Keratinocyte (primary cell): ENCODE data around the gene RNU7-1. TPM values are rescaled to one million over a fixed set of nuclear protein-coding genes. Genes with fewer than 3 reads are reported as not detected.

Source experiments
- DNase-seq: peaks from one replicate; pipeline ENCODE4 v3.0.0-alpha.2; 2011; ENCODE audit warnings: low read depth, missing footprints, low spot score
- FAIRE-seq: peaks from 2 replicates; lab custom pipeline; 2011; peaks lifted over from hg19 to GRCh38; lab: Jason Lieb, UNC
- H2AFZ ChIP-seq: 2 replicates; pipeline ENCODE4 v1.6.0; 2012; ENCODE audit warnings: low read length, control low read depth, inconsistent platforms; ENCODE audit not compliant: control insufficient read depth
- H3K27ac ChIP-seq: 2 replicates; pipeline ENCODE4 v1.5.1; 2011; ENCODE audit warnings: low read length; ENCODE audit not compliant: control insufficient read depth, insufficient read depth
- H3K27me3 ChIP-seq: 3 replicates; pipeline ENCODE4 v1.6.0; 2011; ENCODE audit warnings: low read length; ENCODE audit not compliant: control insufficient read depth, insufficient read depth; ENCODE audit errors: extremely low read depth
- H3K36me3 ChIP-seq, 2 experiments: 2 replicates in 1 of 2; 3 replicates in 1 of 2; pipeline ENCODE4 v1.5.1; 2011; ENCODE audit warnings: low read length in 2 of 2, mild to moderate bottlenecking in 1 of 2; ENCODE audit not compliant: control insufficient read depth in 2 of 2, insufficient read depth in 2 of 2; ENCODE audit errors: extremely low read depth in 1 of 2
- H3K4me1 ChIP-seq: 3 replicates; pipeline ENCODE4 v1.5.1; 2011; ENCODE audit warnings: low read length; ENCODE audit not compliant: control insufficient read depth, insufficient read depth; ENCODE audit errors: extremely low read depth
- H3K4me2 ChIP-seq: 3 replicates; pipeline ENCODE4 v1.6.0; 2011; ENCODE audit warnings: low read depth, low read length; ENCODE audit not compliant: control insufficient read depth, insufficient read depth; ENCODE audit errors: extremely low read depth
- H3K4me3 ChIP-seq, 3 experiments: fragments of 200-600 bp in 1 of 3; sonication (generic) in 1 of 3; 2 replicates in 2 of 3; 3 replicates in 1 of 3; pipeline ENCODE4 v1.5.1; 2011 to 2016; ENCODE audit warnings: low read length in 3 of 3, mild to moderate bottlenecking in 3 of 3, control low read depth in 2 of 3, inconsistent platforms in 1 of 3, low read depth in 1 of 3, mixed read lengths in 1 of 3, mixed run types in 1 of 3, moderate library complexity in 1 of 3; ENCODE audit not compliant: control insufficient read depth in 2 of 3, insufficient read depth in 2 of 3; ENCODE audit errors: extremely low read depth in 1 of 3
- H3K79me2 ChIP-seq: 2 replicates; pipeline ENCODE4 v1.6.0; 2012; ENCODE audit warnings: low read length; ENCODE audit not compliant: control insufficient read depth, insufficient read depth
- H3K9ac ChIP-seq: 3 replicates; pipeline ENCODE4 v1.6.0; 2011; ENCODE audit warnings: low read length; ENCODE audit not compliant: control insufficient read depth, insufficient read depth; ENCODE audit errors: extremely low read depth
- H3K9me1 ChIP-seq: 3 replicates; pipeline ENCODE4 v1.6.0; 2011; ENCODE audit warnings: low read length; ENCODE audit not compliant: control insufficient read depth, insufficient read depth; ENCODE audit errors: extremely low read depth
- H3K9me3 ChIP-seq: 2 replicates; pipeline ENCODE4 v1.5.1; 2012; ENCODE audit warnings: low read depth, low read length; ENCODE audit not compliant: control insufficient read depth
- H4K20me1 ChIP-seq: 3 replicates; pipeline ENCODE4 v1.6.0; 2011; ENCODE audit warnings: low read length; ENCODE audit not compliant: control insufficient read depth, insufficient read depth; ENCODE audit errors: extremely low read depth
- CTCF ChIP-seq, 3 experiments: IDR thresholded peaks in 1 of 3; conservative IDR thresholded peaks in 1 of 3; optimal IDR thresholded peaks in 1 of 3; 2 replicates in 2 of 3; 3 replicates in 1 of 3; pipeline versions ENCODE3 to v1.5.1; 2011; ENCODE audit warnings: low read length in 3 of 3, mild to moderate bottlenecking in 3 of 3, moderate library complexity in 2 of 3, control low read depth in 1 of 3, inconsistent platforms in 1 of 3; ENCODE audit not compliant: insufficient read depth in 2 of 3; ENCODE audit errors: extremely low read depth in 1 of 3
- EZH2 ChIP-seq: IDR thresholded peaks from one replicate; pipeline ENCODE4 v1.6.1; 2012; ENCODE audit warnings: inconsistent platforms, mild to moderate bottlenecking, low read length, moderate library complexity
- dilution Hi-C: fragments of 300-500 bp; cut with MboI; formaldehyde crosslinking; loops from one replicate; pipeline ENCODE4 v1.7.0; 2020; ENCODE audit warnings: low sequenced_read_pairs; ENCODE audit not compliant: extremely low pct_ligation_motif_present
- polyA plus RNA-seq, 5 experiments: library from polyadenylated mRNA; depleted of rRNA in 3 of 5; stranded (reverse) in 3 of 5; stranded (forward) in 1 of 5; unstranded in 1 of 5; fragments of >200 nt; gene quantifications; 1 replicate in 1 of 5; 2 replicates in 3 of 5; 3 replicates in 1 of 5; pipeline versions ENCODE4 v1.2.1 to v1.2.3, GENCODE V29; 2011 to 2012; ENCODE audit warnings: missing spikeins in 2 of 5, low read depth in 1 of 5, low replicate concordance in 1 of 5

The RNU7-1 gene
- polyA plus RNA-seq, 1 donor (not counting 4 experiments of a cell fraction or from before 2014, with no cell fraction given): not detected

DNA sequence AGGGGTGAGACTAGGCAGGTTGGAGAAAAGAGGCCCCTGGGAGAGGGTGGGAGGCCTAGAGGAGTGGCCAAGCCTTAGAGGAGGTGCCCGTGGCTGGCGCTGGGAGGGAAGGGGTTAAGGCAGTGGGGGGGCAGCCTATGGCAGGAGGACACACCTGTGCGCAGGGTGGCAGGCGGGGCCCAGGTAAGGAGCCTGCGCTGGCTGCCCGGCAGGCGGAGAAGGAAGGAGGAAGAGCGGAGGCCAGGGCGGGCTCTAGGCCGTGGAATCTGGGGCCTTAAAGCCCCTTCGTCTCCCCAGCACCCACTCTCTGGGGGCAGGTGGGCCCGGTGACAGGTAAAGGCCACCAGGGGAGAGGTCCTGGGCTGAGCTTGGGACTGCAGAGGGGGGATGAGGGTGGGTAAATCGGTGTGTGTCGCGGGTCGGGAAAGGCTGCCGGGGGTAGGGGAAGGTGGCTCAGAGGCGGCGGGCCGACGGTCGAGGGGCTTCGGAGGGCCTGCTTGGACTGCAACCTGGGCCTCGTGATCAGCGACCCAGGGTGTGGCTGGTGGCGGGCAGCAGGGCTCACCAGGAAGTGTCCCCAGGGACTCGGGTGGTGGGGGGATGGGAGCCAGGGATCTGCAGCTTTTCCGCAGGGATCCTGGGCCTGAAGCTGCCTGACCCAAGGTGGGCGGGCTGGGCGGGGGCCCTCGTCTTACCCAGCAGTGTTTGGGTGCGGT lies 19.6 kb downstream of the RNU7-1 start:
- dilution Hi-C loops: no loop called here
- H3K9me1 ChIP-seq: peaks cover 3% of the 10 kb centered on the region
- H3K4me3 ChIP-seq: peak overlapping the region; percentile 80 to 94 (median 81)
- peak overlapping the region; percentile 99 for H3K9ac ChIP-seq
- peaks cover 51% of the 10 kb centered on the region for H3K4me1 ChIP-seq
- TF ChIP-seq EZH2 (no peak), CTCF (optimal IDR thresholded peaks at IDR 0.05 in 1 of 3, IDR thresholded peaks at IDR 0.05 in 1 of 3, conservative IDR thresholded peaks at IDR 0.05 in 1 of 3; ENCODE audit: extremely low read depth in 1 of 3, insufficient read depth in 2 of 3, low read length in 3 of 3) (peak in 1 of 3 experiments; percentile 41)
- H3K79me2 ChIP-seq: peaks cover 49% of the 10 kb centered on the region
- H3K27me3 ChIP-seq: no peaks in the 10 kb centered on the region
- peak overlapping the region; percentile 93 for H3K4me2 ChIP-seq
- H3K9me3 ChIP-seq: no peaks in the 10 kb centered on the region
- FAIRE-seq: peak; percentile 67
- peak overlapping the region; percentile 61 for H2AFZ ChIP-seq
- H3K27ac ChIP-seq: peak overlapping the region; percentile 95
- peak; percentile 75 for DNase-seq
- H3K36me3 ChIP-seq: peaks cover 17 to 36% of the 10 kb centered on the region in 2 experiments
- peaks cover 8% of the 10 kb centered on the region for H4K20me1 ChIP-seq

- Histone ChIP-seq H3K27me3 (no peaks in the 10 kb centered on the region), H2AFZ (no peak overlapping the region), H3K4me2 (peak overlapping the region; percentile 93), H3K36me3 (peaks cover 23 to 43% of the 10 kb centered on the region in 2 experiments), H3K9ac (peak overlapping the region; percentile 99), H3K79me2 (peaks cover 56% of the 10 kb centered on the region), H3K4me1 (peaks cover 51% of the 10 kb centered on the region), H3K9me3 (no peaks in the 10 kb centered on the region), H3K9me1 (peaks cover 3% of the 10 kb centered on the region), H4K20me1 (peaks cover 8% of the 10 kb centered on the region), H3K27ac (peak overlapping the region; percentile 95), H3K4me3 (peak overlapping the region; percentile 80 to 94 (median 81))
- no peak for FAIRE-seq
- dilution Hi-C loops: no loop called here
- DNase-seq: no peak
- TF ChIP-seq EZH2 (no peak), CTCF (optimal IDR thresholded peaks at IDR 0.05 in 1 of 3, IDR thresholded peaks at IDR 0.05 in 1 of 3, conservative IDR thresholded peaks at IDR 0.05 in 1 of 3; ENCODE audit: extremely low read depth in 1 of 3, insufficient read depth in 2 of 3, low read length in 3 of 3) (no peak)
These were observed 20.3 kb downstream of the RNU7-1 start for GRCh38 chr12:6963791-6964413.
